Immature natural killer cell (primary cell): ENCODE data around the gene FOXI3. TPM values are rescaled to one million over a fixed set of nuclear protein-coding genes. Genes with fewer than 3 reads are reported as not detected.

Source experiments
- DNase-seq, 3 donors: peaks; one replicate each; pipeline ENCODE4 v3.0.0; 2022; ENCODE audit warnings: mixed read lengths in 1 of 3
- H3K27ac Mint-ChIP-seq, 6 donors: one replicate each; pipeline ENCODE4 v1.8.0; 2020; ENCODE audit warnings: mixed read lengths in 6 of 6, mild to moderate bottlenecking in 5 of 6, inconsistent platforms in 4 of 6, moderate library complexity in 3 of 6
- H3K27me3 Mint-ChIP-seq, 3 donors: one replicate each; pipeline ENCODE4 v1.8.0; 2020 to 2021; ENCODE audit warnings: low read depth in 3 of 3, mild to moderate bottlenecking in 3 of 3, mixed read lengths in 3 of 3, moderate library complexity in 3 of 3, inconsistent platforms in 1 of 3
- H3K36me3 Mint-ChIP-seq, 3 donors: one replicate each; pipeline ENCODE4 v1.8.0; 2020; ENCODE audit warnings: mixed read lengths in 3 of 3, inconsistent platforms in 2 of 3, mild to moderate bottlenecking in 2 of 3
- H3K4me1 Mint-ChIP-seq, 2 donors: one replicate each; pipeline ENCODE4 v1.8.0; 2020; ENCODE audit warnings: inconsistent platforms in 2 of 2, mild to moderate bottlenecking in 2 of 2, mixed read lengths in 2 of 2, moderate library complexity in 1 of 2
- H3K4me3 Mint-ChIP-seq, 5 donors: one replicate each; pipeline ENCODE4 v1.8.0; 2020; ENCODE audit warnings: mild to moderate bottlenecking in 5 of 5, mixed read lengths in 5 of 5, inconsistent platforms in 3 of 5, moderate library complexity in 3 of 5
- H3K9me3 Mint-ChIP-seq, 6 donors: one replicate each; pipeline ENCODE4 v1.8.0; 2020; ENCODE audit warnings: mild to moderate bottlenecking in 6 of 6, mixed read lengths in 6 of 6, inconsistent platforms in 4 of 6, moderate library complexity in 3 of 6
- polyA plus RNA-seq, 3 donors: library from polyadenylated mRNA; unstranded; fragments of 300-500 nt; fragmentation: Illumina TruSeq; gene quantifications; one replicate each; pipeline ENCODE4 v1.2.3, GENCODE V29; 2021

The FOXI3 gene
- polyA plus RNA-seq: not detected

- Mint-ChIP-seq H3K27me3 (peaks cover 16 to 32% (median 20%) of the 10 kb centered on the region in 3 donors), H3K36me3 (no peaks in the 10 kb centered on the region), H3K27ac (no peak within 1 kb of the TSS), H3K4me3 (peak within 1 kb of the TSS; percentile 71 to 80 (median 74)), H3K4me1 (peaks cover 8 to 9% of the 10 kb centered on the region in 2 donors), H3K9me3 (peaks cover 0 to 5% (median 0%) of the 10 kb centered on the region in 6 donors)
- no peak for DNase-seq
These were observed at the start of gene FOXI3 for GRCh38 chr2:88452565-88452905. FOXI3 (minus strand) TSS chr2:88452693; CDS start chr2:88452535, 158 bp downstream.

GRCh38 chr2:88500691-88501090 is 48.2 kb upstream of the FOXI3 start:
- Mint-ChIP-seq H3K27me3 (peaks cover 0 to 6% (median 5%) of the 10 kb centered on the region in 3 donors), H3K36me3 (no peaks in the 10 kb centered on the region), H3K9me3 (peaks cover 0 to 5% (median 0%) of the 10 kb centered on the region in 6 donors), H3K27ac (no peak overlapping the region), H3K4me3 (no peak overlapping the region), H3K4me1 (no peaks in the 10 kb centered on the region)
- DNase-seq: no peak

GRCh38 chr2:88499204-88499603 is 46.7 kb upstream of the FOXI3 start:
- peaks cover 0 to 7% (median 3%) of the 10 kb centered on the region in 3 donors for H3K27me3 Mint-ChIP-seq
- peaks cover 0 to 5% (median 0%) of the 10 kb centered on the region in 6 donors for H3K9me3 Mint-ChIP-seq
- no peak overlapping the region for H3K27ac Mint-ChIP-seq
- no peak overlapping the region for H3K4me3 Mint-ChIP-seq
- no peaks in the 10 kb centered on the region for H3K36me3 Mint-ChIP-seq
- H3K4me1 Mint-ChIP-seq: no peaks in the 10 kb centered on the region
- no peak for DNase-seq

- Mint-ChIP-seq H3K27ac (no peak overlapping the region), H3K4me1 (no peaks in the 10 kb centered on the region), H3K4me3 (no peak overlapping the region), H3K36me3 (no peaks in the 10 kb centered on the region), H3K9me3 (no peaks in the 10 kb centered on the region), H3K27me3 (peaks cover 0 to 4% (median 3%) of the 10 kb centered on the region in 3 donors)
- no peak for DNase-seq
These were observed 41.0 kb upstream of the FOXI3 start for GRCh38 chr2:88493481-88493880.

GRCh38 chr2:88492002-88492401 is 39.5 kb upstream of the FOXI3 start:
- peaks cover 0 to 4% (median 3%) of the 10 kb centered on the region in 3 donors for H3K27me3 Mint-ChIP-seq
- H3K4me1 Mint-ChIP-seq: no peaks in the 10 kb centered on the region
- H3K4me3 Mint-ChIP-seq: no peak overlapping the region
- H3K36me3 Mint-ChIP-seq: no peaks in the 10 kb centered on the region
- no peak for DNase-seq
- no peak overlapping the region for H3K27ac Mint-ChIP-seq
- no peaks in the 10 kb centered on the region for H3K9me3 Mint-ChIP-seq

- Mint-ChIP-seq H3K4me1 (no peaks in the 10 kb centered on the region), H3K27me3 (peaks cover 4 to 5% (median 4%) of the 10 kb centered on the region in 3 donors), H3K9me3 (no peaks in the 10 kb centered on the region), H3K36me3 (no peaks in the 10 kb centered on the region), H3K27ac (no peak overlapping the region), H3K4me3 (no peak overlapping the region)
- no peak for DNase-seq
These were observed 36.7 kb upstream of the FOXI3 start for GRCh38 chr2:88489181-88489580.

GRCh38 chr2:88483200-88483599 is 30.7 kb upstream of the FOXI3 start:
- no peak overlapping the region for H3K4me3 Mint-ChIP-seq
- H3K36me3 Mint-ChIP-seq: no peaks in the 10 kb centered on the region
- peaks cover 4 to 10% (median 6%) of the 10 kb centered on the region in 3 donors for H3K27me3 Mint-ChIP-seq
- H3K9me3 Mint-ChIP-seq: peaks cover 0 to 2% (median 0%) of the 10 kb centered on the region in 6 donors
- no peaks in the 10 kb centered on the region for H3K4me1 Mint-ChIP-seq
- no peak for DNase-seq
- H3K27ac Mint-ChIP-seq: no peak overlapping the region

GRCh38 chr2:88481691-88482336 is 29.3 kb upstream of the FOXI3 start:
- H3K36me3 Mint-ChIP-seq: no peaks in the 10 kb centered on the region
- H3K4me1 Mint-ChIP-seq: no peaks in the 10 kb centered on the region
- DNase-seq: no peak
- no peak overlapping the region for H3K4me3 Mint-ChIP-seq
- H3K27me3 Mint-ChIP-seq: peaks cover 3 to 10% (median 3%) of the 10 kb centered on the region in 3 donors
- peaks cover 0 to 2% (median 0%) of the 10 kb centered on the region in 6 donors for H3K9me3 Mint-ChIP-seq
- no peak overlapping the region for H3K27ac Mint-ChIP-seq

GRCh38 chr2:88472811-88473210 is 20.3 kb upstream of the FOXI3 start:
- Mint-ChIP-seq H3K4me3 (no peak overlapping the region), H3K9me3 (peaks cover 0 to 2% (median 0%) of the 10 kb centered on the region in 6 donors), H3K4me1 (no peaks in the 10 kb centered on the region), H3K27me3 (peaks cover 1 to 10% (median 7%) of the 10 kb centered on the region in 3 donors), H3K36me3 (no peaks in the 10 kb centered on the region), H3K27ac (no peak overlapping the region)
- DNase-seq: no peak

- H3K27me3 Mint-ChIP-seq: peaks cover 1 to 10% (median 7%) of the 10 kb centered on the region in 3 donors
- H3K27ac Mint-ChIP-seq: no peak overlapping the region
- no peaks in the 10 kb centered on the region for H3K4me1 Mint-ChIP-seq
- no peak overlapping the region for H3K4me3 Mint-ChIP-seq
- no peaks in the 10 kb centered on the region for H3K36me3 Mint-ChIP-seq
- peaks cover 0 to 2% (median 0%) of the 10 kb centered on the region in 6 donors for H3K9me3 Mint-ChIP-seq
- no peak for DNase-seq
These were observed 18.8 kb upstream of the FOXI3 start for GRCh38 chr2:88471083-88471942.

- H3K4me3 Mint-ChIP-seq: no peak overlapping the region
- H3K27me3 Mint-ChIP-seq: peaks cover 1 to 10% (median 8%) of the 10 kb centered on the region in 3 donors
- H3K27ac Mint-ChIP-seq: no peak overlapping the region
- no peak for DNase-seq
- H3K36me3 Mint-ChIP-seq: no peaks in the 10 kb centered on the region
- H3K9me3 Mint-ChIP-seq: no peaks in the 10 kb centered on the region
- H3K4me1 Mint-ChIP-seq: no peaks in the 10 kb centered on the region
These were observed 17.0 kb upstream of the FOXI3 start for GRCh38 chr2:88469202-88470114.

- Mint-ChIP-seq H3K27ac (no peak overlapping the region), H3K4me1 (no peaks in the 10 kb centered on the region), H3K36me3 (no peaks in the 10 kb centered on the region), H3K9me3 (no peaks in the 10 kb centered on the region), H3K4me3 (no peak overlapping the region), H3K27me3 (peaks cover 2 to 13% (median 6%) of the 10 kb centered on the region in 3 donors)
- DNase-seq: no peak
These were observed 11.7 kb upstream of the FOXI3 start for GRCh38 chr2:88464153-88464552.

- DNase-seq: no peak
- Mint-ChIP-seq H3K9me3 (peaks cover 0 to 4% (median 0%) of the 10 kb centered on the region in 6 donors), H3K4me3 (no peak overlapping the region), H3K36me3 (no peaks in the 10 kb centered on the region), H3K27ac (no peak overlapping the region), H3K27me3 (peaks cover 3 to 17% (median 11%) of the 10 kb centered on the region in 3 donors), H3K4me1 (no peaks in the 10 kb centered on the region)
These were observed 6.1 kb upstream of the FOXI3 start for GRCh38 chr2:88458633-88459032.
